GM21515 (cell line): ENCODE data around the gene KLHL6.
A peak's percentile ranks its signal among the peaks of the same experiment; 100 is the strongest.
"Not testable (repeated sequence)": the region's sequence is repeated elsewhere in the genome, so short reads cannot be mapped to it uniquely, and the experiment has no call there.

Source experiments
- ATAC-seq: cut with Tn5 transposase; IDR thresholded peaks from one replicate; pipeline ENCODE4 v1.9.1; 2021; ENCODE audit not compliant: unreplicated experiment

KLHL6 gene

GRCh38 chr3:183533412-183534132, 21.9 kb downstream of the KLHL6 start:
- ATAC-seq: peak; percentile 42

- no peak for ATAC-seq
Observed at GRCh38 chr3:183532620-183533411, 22.7 kb downstream of the KLHL6 start.

GRCh38 chr3:183529717-183530116, 25.8 kb downstream of the KLHL6 start:
- no peak for ATAC-seq

- no peak for ATAC-seq
Observed at GRCh38 chr3:183529185-183529584, 26.3 kb downstream of the KLHL6 start.

- ATAC-seq: not testable (repeated sequence)
Observed at GRCh38 chr3:183528758-183529157, 26.7 kb downstream of the KLHL6 start.

GRCh38 chr3:183527428-183528379, 27.8 kb downstream of the KLHL6 start:
- ATAC-seq: peak; percentile 81

GRCh38 chr3:183526838-183527427, 28.6 kb downstream of the KLHL6 start:
- peak; percentile 9 for ATAC-seq

- no peak for ATAC-seq
Observed at GRCh38 chr3:183524476-183524875, 31.0 kb downstream of the KLHL6 start.

- not testable (repeated sequence) for ATAC-seq
Observed at GRCh38 chr3:183520741-183521556, 34.6 kb downstream of the KLHL6 start.

- ATAC-seq: not testable (repeated sequence)
Observed at GRCh38 chr3:183520295-183520694, 35.2 kb downstream of the KLHL6 start.

- no peak for ATAC-seq
Observed at GRCh38 chr3:183519891-183520290, 35.6 kb downstream of the KLHL6 start.

GRCh38 chr3:183518491-183519251, 36.8 kb downstream of the KLHL6 start:
- no peak for ATAC-seq

GRCh38 chr3:183517607-183518006, 37.9 kb downstream of the KLHL6 start:
- no peak for ATAC-seq

GRCh38 chr3:183515968-183516851, 39.3 kb downstream of the KLHL6 start:
- peak; percentile 58 for ATAC-seq

GRCh38 chr3:183514021-183514420, 41.5 kb downstream of the KLHL6 start:
- no peak for ATAC-seq

- no peak for ATAC-seq
Observed at GRCh38 chr3:183513046-183513706, 42.3 kb downstream of the KLHL6 start.

GRCh38 chr3:183511286-183512131, 44.0 kb downstream of the KLHL6 start:
- peak; percentile 53 for ATAC-seq
